Liver (tissue), 9 donors: ENCODE results near the gene SLCO4A1. TPM values are rescaled to one million over a fixed set of nuclear protein-coding genes. Genes with fewer than 3 reads are reported as not detected.

Source experiments
- DNase-seq: peaks from one replicate; pipeline ENCODE4 v3.0.0-alpha.2; 2017; ENCODE audit warnings: low spot score
- H3K27ac ChIP-seq, 2 donors: one replicate each; pipeline ENCODE4 v1.7.0; 2013; ENCODE audit warnings: inconsistent platforms in 2 of 2, low read length in 2 of 2, control low read depth in 1 of 2, low read depth in 1 of 2, mild to moderate bottlenecking in 1 of 2
- H3K27me3 ChIP-seq, 4 donors: one replicate each; pipeline versions ENCODE4 v1.6.1 to v1.7.0; 2013; ENCODE audit warnings: low read length in 3 of 4, inconsistent platforms in 1 of 4, mild to moderate bottlenecking in 1 of 4, moderate library complexity in 1 of 4; ENCODE audit not compliant: control insufficient read depth in 4 of 4, insufficient read depth in 4 of 4
- H3K36me3 ChIP-seq, 4 donors: one replicate each; pipeline versions ENCODE4 v1.6.1 to v1.7.0; 2013; ENCODE audit warnings: low read length in 3 of 4, mild to moderate bottlenecking in 3 of 4, low read depth in 1 of 4, moderate library complexity in 1 of 4; ENCODE audit not compliant: control insufficient read depth in 4 of 4, insufficient read depth in 3 of 4
- H3K4me1 ChIP-seq, 4 donors: one replicate each; pipeline versions ENCODE4 v1.6.1 to v1.7.0; 2013; ENCODE audit warnings: low read length in 3 of 4, mild to moderate bottlenecking in 3 of 4, moderate library complexity in 1 of 4; ENCODE audit not compliant: control insufficient read depth in 4 of 4, insufficient read depth in 4 of 4
- H3K4me3 ChIP-seq, 3 donors: one replicate each; pipeline versions ENCODE4 v1.6.1 to v1.7.0; 2013; ENCODE audit warnings: low read length in 3 of 3, control low read depth in 1 of 3, low read depth in 1 of 3, mild to moderate bottlenecking in 1 of 3
- H3K9ac ChIP-seq, 2 donors: one replicate each; pipeline ENCODE4 v1.7.0; 2013; ENCODE audit warnings: low read length in 2 of 2, mild to moderate bottlenecking in 2 of 2, moderate library complexity in 2 of 2, control low read depth in 1 of 2, low read depth in 1 of 2
- H3K9me3 ChIP-seq, 4 donors: one replicate each; pipeline versions ENCODE4 v1.6.1 to v1.7.0; 2013; ENCODE audit warnings: low read length in 3 of 4; ENCODE audit not compliant: control insufficient read depth in 4 of 4
- ATF3 ChIP-seq: IDR thresholded peaks from 2 replicates; pipeline ENCODE4 v1.6.1; 2016; ENCODE audit warnings: antibody characterized with exemption
- CTCF ChIP-seq: fragments of 150-350 bp; IDR thresholded peaks from 2 replicates; pipeline ENCODE4 v1.5.1; 2017; ENCODE audit warnings: improper control_type of control experiment, low read depth, low read length; ENCODE audit not compliant: missing input control
- EGR1 ChIP-seq, 2 donors: IDR thresholded peaks; 2 replicates each; pipeline ENCODE4 v1.6.1; 2016 to 2018; ENCODE audit warnings: antibody characterized with exemption in 2 of 2, low read depth in 2 of 2
- FOXA2 ChIP-seq: IDR thresholded peaks from 2 replicates; pipeline ENCODE4 v1.6.1; 2016; ENCODE audit warnings: antibody characterized with exemption
- GABPA ChIP-seq, 2 donors: IDR thresholded peaks in 1 of 2; conservative IDR thresholded peaks in 1 of 2; 2 replicates each; pipeline ENCODE4 v1.6.1; 2016; ENCODE audit warnings: antibody characterized with exemption in 2 of 2, mild to moderate bottlenecking in 1 of 2, moderate library complexity in 1 of 2
- HNF4G ChIP-seq: IDR thresholded peaks from 2 replicates; pipeline ENCODE4 v1.6.1; 2016; ENCODE audit warnings: antibody characterized with exemption
- JUND ChIP-seq, 2 donors: IDR thresholded peaks; 2 replicates each; pipeline ENCODE4 v1.6.1; 2016; ENCODE audit warnings: antibody characterized with exemption in 2 of 2
- NR2F2 ChIP-seq: IDR thresholded peaks from 2 replicates; pipeline ENCODE4 v1.6.1; 2016; ENCODE audit warnings: antibody characterized with exemption
- RAD21 ChIP-seq, 2 donors: IDR thresholded peaks; 2 replicates each; pipeline ENCODE4 v1.6.1; 2016; ENCODE audit warnings: antibody characterized with exemption in 2 of 2, mild to moderate bottlenecking in 2 of 2
- REST ChIP-seq: IDR thresholded peaks from 2 replicates; pipeline ENCODE4 v1.6.1; 2016; ENCODE audit warnings: antibody characterized with exemption, mild to moderate bottlenecking
- RXRA ChIP-seq, 2 donors: IDR thresholded peaks; 2 replicates each; pipeline ENCODE4 v1.6.1; 2017 to 2018; ENCODE audit warnings: antibody characterized with exemption in 2 of 2, mild to moderate bottlenecking in 1 of 2
- TAF1 ChIP-seq: conservative IDR thresholded peaks from 2 replicates; pipeline ENCODE4 v1.6.1; 2016; ENCODE audit warnings: antibody characterized with exemption, mild to moderate bottlenecking
- YY1 ChIP-seq: IDR thresholded peaks from 2 replicates; pipeline ENCODE4 v1.6.1; 2016; ENCODE audit warnings: antibody characterized with exemption, mild to moderate bottlenecking
- ZBTB33 ChIP-seq: IDR thresholded peaks from 2 replicates; pipeline ENCODE4 v1.6.1; 2016; ENCODE audit warnings: antibody characterized with exemption
- WGBS: extraction: QIAGEN DNeasy Blood & Tissue Kit; methylation state at CpG from one replicate; pipeline ENCODE4 v1.1.7; 2013; 5-methylcytosine and 5-hydroxymethylcytosine counted together
- polyA plus RNA-seq, 2 donors: library from polyadenylated mRNA; stranded (reverse) in 1 of 2; unstranded in 1 of 2; fragments of 200-250 nt in 1 of 2; fragments of >200 nt in 1 of 2; fragmentation: Nextera tagmentation in 1 of 2; extraction: Ambion mirVana in 1 of 2; gene quantifications; one replicate each; pipeline versions ENCODE4 v1.2.1 to v1.2.3, GENCODE V29; 2013 to 2015
- total RNA-seq, 2 donors: library from RNA; depleted of rRNA; stranded (reverse); fragments of >200 nt; gene quantifications; one replicate each; pipeline ENCODE4 v1.2.3, GENCODE V29; 2014
- donor health status: healthy.
- donor health status: healthy.
- donor health status: healthy.
- donor health status: healthy.
- donor health status: healthy.

SLCO4A1 gene
- total and polyA plus RNA-seq, 4 donors = 1.3 to 4.3 (median 2.6) TPM

- Histone ChIP-seq H3K9me3 (no peaks in the 10 kb centered on the region), H3K36me3 (no peaks in the 10 kb centered on the region), H3K27me3 (peaks cover 0 to 2% (median 0%) of the 10 kb centered on the region in 4 donors), H3K9ac (no peak overlapping the region), H3K27ac (no peak overlapping the region), H3K4me1 (peaks cover 5 to 21% (median 9%) of the 10 kb centered on the region in 4 donors), H3K4me3 (peak overlapping the region in 2 of 3 donors; percentile 43 to 47)
- 2% methylated on average over 84 of the region's 84 CpGs for WGBS
- peak; percentile 40 for DNase-seq
- TF ChIP-seq FOXA2 (no peak), YY1 (no peak), CTCF (no peak), RXRA (IDR thresholded peaks at IDR 0.05) (no peak), HNF4G (no peak), NR2F2 (no peak), GABPA (IDR thresholded peaks at IDR 0.05 in 1 of 2, conservative IDR thresholded peaks at IDR 0.05 in 1 of 2) (no peak), REST (no peak), ATF3 (no peak), RAD21 (IDR thresholded peaks at IDR 0.05) (no peak), ZBTB33 (no peak), TAF1 (no peak), JUND (IDR thresholded peaks at IDR 0.05) (no peak), EGR1 (IDR thresholded peaks at IDR 0.05; ENCODE audit: low read depth in 2 of 2) (no peak)
Observed at GRCh38 chr20:62642666-62643520, 590 bp downstream of the SLCO4A1 start.
